Ascending aorta (tissue), 2 donors: ENCODE results near the gene MYO5C. TPM values are rescaled to one million over a fixed set of nuclear protein-coding genes. Genes with fewer than 3 reads are reported as not detected.

Experiments used
- DNase-seq, 2 donors: peaks; one replicate each; pipeline ENCODE4 v3.0.0-alpha.2; 2019; ENCODE audit warnings: low spot score in 2 of 2
- H3K27ac ChIP-seq, 2 donors: fragments of 200-600 bp; sonication (generic); one replicate each; pipeline ENCODE4 v1.5.1; 2016 to 2017; ENCODE audit warnings: mild to moderate bottlenecking in 1 of 2
- H3K27me3 ChIP-seq: fragments of 200-600 bp; sonication (generic); one replicate; pipeline ENCODE4 v1.5.1; 2017
- H3K36me3 ChIP-seq, 2 donors: fragments of 200-600 bp; sonication (generic); one replicate each; pipeline ENCODE4 v1.5.1; 2016
- H3K4me1 ChIP-seq, 2 donors: fragments of 200-600 bp; sonication (generic); one replicate each; pipeline ENCODE4 v1.5.1; 2016 to 2017; ENCODE audit warnings: mild to moderate bottlenecking in 1 of 2
- H3K4me3 ChIP-seq, 2 donors: fragments of 200-600 bp; sonication (generic); one replicate each; pipeline ENCODE4 v1.5.1; 2016 to 2017; ENCODE audit warnings: mild to moderate bottlenecking in 1 of 2
- H3K9me3 ChIP-seq, 2 donors: fragments of 200-600 bp; sonication (generic); one replicate each; pipeline ENCODE4 v1.5.1; 2016
- intact Hi-C: fragments of 100-400 bp; cut with DNase I; formaldehyde crosslinking; loops from one replicate; pipeline ENCODE4 v1.15.1; 2023
- total RNA-seq: library from RNA; depleted of rRNA; stranded (reverse); fragments of >200 nt; gene quantifications from one replicate; pipeline ENCODE4 v1.1.0, GENCODE V29; 2016
- TF ChIP-seq, protein P1 (sequence below), 3 experiments: fragments of 200-600 bp in 2 of 3; fragments of 450-650 bp in 1 of 3; sonication (generic) in 2 of 3; IDR thresholded peaks; one replicate each; pipeline ENCODE4 v1.5.1; 2016 to 2019; ENCODE audit warnings: antibody characterized with exemption in 3 of 3, mild to moderate bottlenecking in 1 of 3, moderate library complexity in 1 of 3

MYO5C gene
- total RNA-seq, 1 donor from 2014 or later = 11.0 TPM

GRCh38 chr15:52294881-52295420 is 653 bp downstream of the MYO5C start:
- peaks cover 5 to 6% of the 10 kb centered on the region in 2 donors for H3K4me1 ChIP-seq
- TF ChIP-seq, protein P1, sequence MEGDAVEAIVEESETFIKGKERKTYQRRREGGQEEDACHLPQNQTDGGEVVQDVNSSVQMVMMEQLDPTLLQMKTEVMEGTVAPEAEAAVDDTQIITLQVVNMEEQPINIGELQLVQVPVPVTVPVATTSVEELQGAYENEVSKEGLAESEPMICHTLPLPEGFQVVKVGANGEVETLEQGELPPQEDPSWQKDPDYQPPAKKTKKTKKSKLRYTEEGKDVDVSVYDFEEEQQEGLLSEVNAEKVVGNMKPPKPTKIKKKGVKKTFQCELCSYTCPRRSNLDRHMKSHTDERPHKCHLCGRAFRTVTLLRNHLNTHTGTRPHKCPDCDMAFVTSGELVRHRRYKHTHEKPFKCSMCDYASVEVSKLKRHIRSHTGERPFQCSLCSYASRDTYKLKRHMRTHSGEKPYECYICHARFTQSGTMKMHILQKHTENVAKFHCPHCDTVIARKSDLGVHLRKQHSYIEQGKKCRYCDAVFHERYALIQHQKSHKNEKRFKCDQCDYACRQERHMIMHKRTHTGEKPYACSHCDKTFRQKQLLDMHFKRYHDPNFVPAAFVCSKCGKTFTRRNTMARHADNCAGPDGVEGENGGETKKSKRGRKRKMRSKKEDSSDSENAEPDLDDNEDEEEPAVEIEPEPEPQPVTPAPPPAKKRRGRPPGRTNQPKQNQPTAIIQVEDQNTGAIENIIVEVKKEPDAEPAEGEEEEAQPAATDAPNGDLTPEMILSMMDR (IDR thresholded peaks at IDR 0.05) = no peak
- peaks cover 8% of the 10 kb centered on the region for H3K27me3 ChIP-seq
- no peak for DNase-seq
- H3K4me3 ChIP-seq = peak overlapping the region; percentile 47 to 64
- H3K27ac ChIP-seq = no peak overlapping the region
- H3K36me3 ChIP-seq = no peaks in the 10 kb centered on the region
- intact Hi-C loops = no loop called here
- H3K9me3 ChIP-seq = no peaks in the 10 kb centered on the region

- Histone ChIP-seq H3K27me3 (peaks cover 8% of the 10 kb centered on the region), H3K36me3 (no peaks in the 10 kb centered on the region), H3K4me3 (no peak overlapping the region), H3K9me3 (no peaks in the 10 kb centered on the region), H3K4me1 (peaks cover 5 to 6% of the 10 kb centered on the region in 2 donors), H3K27ac (no peak overlapping the region)
- no peak for DNase-seq
- intact Hi-C loops = no loop called here
- TF ChIP-seq, protein P1 (IDR thresholded peaks at IDR 0.05) = no peak
Measured at GRCh38 chr15:52292780-52293392, 2.7 kb downstream of the MYO5C start.

DNA sequence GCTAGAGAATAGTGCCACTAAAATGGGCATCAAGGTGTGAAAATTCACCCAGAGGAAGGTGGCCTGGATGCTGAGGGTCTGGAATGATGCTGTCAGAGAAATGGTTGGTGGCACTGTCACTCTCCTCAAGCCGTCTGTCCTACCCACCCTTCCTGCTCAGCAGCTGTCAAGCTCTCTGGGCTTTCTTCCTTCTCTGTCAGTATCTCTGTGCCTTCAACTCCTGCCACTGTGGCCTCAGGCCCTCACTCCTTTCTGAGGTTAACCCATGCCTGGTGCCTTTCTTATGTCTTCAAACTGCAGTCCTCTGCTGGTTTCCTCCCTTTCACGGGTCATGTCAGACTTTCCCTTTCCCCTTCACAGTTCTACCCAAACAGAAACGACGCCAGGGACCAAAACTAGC is 4.4 kb downstream of the MYO5C start:
- no peaks in the 10 kb centered on the region for H3K9me3 ChIP-seq
- DNase-seq = no peak
- TF ChIP-seq, protein P1 (IDR thresholded peaks at IDR 0.05) = no peak
- intact Hi-C loops = no loop called here
- H3K36me3 ChIP-seq = no peaks in the 10 kb centered on the region
- H3K27me3 ChIP-seq = peaks cover 8% of the 10 kb centered on the region
- H3K4me1 ChIP-seq = peaks cover 5 to 6% of the 10 kb centered on the region in 2 donors
- no peak overlapping the region for H3K4me3 ChIP-seq
- no peak overlapping the region for H3K27ac ChIP-seq

DNA sequence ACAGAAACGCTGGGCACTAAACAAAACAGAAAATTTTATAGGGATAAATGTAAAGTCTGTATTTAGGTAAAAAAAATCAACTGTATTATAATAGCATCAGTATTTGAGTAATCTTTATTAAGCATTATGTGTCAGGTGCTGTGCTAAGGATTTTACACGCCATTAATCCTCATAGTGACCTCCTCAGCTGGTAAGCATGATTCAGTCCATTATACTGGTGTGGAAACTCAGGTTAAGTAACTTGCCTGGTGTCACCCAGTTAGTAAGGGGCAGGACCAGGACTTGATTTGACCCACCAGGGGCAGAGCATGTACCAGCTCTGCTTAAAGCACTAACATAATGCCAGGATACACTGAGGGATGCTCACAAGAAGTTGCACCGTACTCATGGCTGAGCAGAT is 4.8 kb downstream of the MYO5C start:
- intact Hi-C loops = no loop called here
- H3K27me3 ChIP-seq = peaks cover 8% of the 10 kb centered on the region
- TF ChIP-seq, protein P1 (IDR thresholded peaks at IDR 0.05) = no peak

GRCh38 chr15:52290329-52290728 is 5.3 kb downstream of the MYO5C start:
- no peak for DNase-seq
- Histone ChIP-seq H3K27ac (no peak overlapping the region), H3K4me3 (no peak overlapping the region), H3K9me3 (no peaks in the 10 kb centered on the region), H3K27me3 (peaks cover 4% of the 10 kb centered on the region), H3K36me3 (no peaks in the 10 kb centered on the region), H3K4me1 (peaks cover under 1 to 4% of the 10 kb centered on the region in 2 donors)
- TF ChIP-seq, protein P1 (IDR thresholded peaks at IDR 0.05) = no peak
- intact Hi-C loops = no loop called here

More for the DNA sequence above, 4.8 kb downstream of the MYO5C start:
- no peak overlapping the region for H3K27ac ChIP-seq
- no peaks in the 10 kb centered on the region for H3K36me3 ChIP-seq
- H3K9me3 ChIP-seq = no peaks in the 10 kb centered on the region
- no peak for DNase-seq
- H3K4me1 ChIP-seq = peaks cover 5 to 6% of the 10 kb centered on the region in 2 donors
- no peak overlapping the region for H3K4me3 ChIP-seq
